ENCODE data around the gene KMT5C. TPM values are rescaled to one million over a fixed set of nuclear protein-coding genes. Genes with fewer than 3 reads are reported as not detected.
A peak's percentile ranks its signal among the peaks of the same experiment; 100 is the strongest.
"Not testable (repeated sequence)": the region's sequence is repeated elsewhere in the genome, so short reads cannot be mapped to it uniquely, and the experiment has no call there.

The KMT5C gene
- total and polyA plus RNA-seq, 2 donors, result 9.3 to 10.2 TPM

DNA sequence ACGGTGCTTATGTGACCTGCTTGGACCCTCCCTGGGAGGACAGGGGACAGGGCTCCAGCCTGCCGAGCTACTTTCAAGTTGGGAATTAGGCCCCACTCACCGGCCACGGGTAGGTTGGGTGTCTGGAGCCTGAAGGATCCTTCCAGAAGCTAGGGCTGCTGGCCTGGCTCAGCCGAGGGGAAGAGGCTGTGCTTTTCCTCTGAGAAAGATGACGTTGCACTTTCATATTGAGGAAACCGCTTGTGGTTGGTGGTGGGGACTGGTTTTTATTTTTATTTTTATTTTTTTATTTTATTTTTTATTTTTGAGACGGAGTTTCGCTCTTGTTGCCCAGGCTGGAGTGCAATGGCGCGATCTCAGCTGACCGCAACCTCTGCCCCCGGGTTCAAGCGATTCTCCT is 14.5 kb upstream of the KMT5C start, which contains the start of gene TMEM150B:
TMEM150B (minus strand) TSS at position 170 of the 400 bp plus-strand sequence. CDS start 4,305 bp downstream, outside the sequence.
- 77% methylated on average over 14 of the region's 14 CpGs for WGBS
- no peak for DNase-seq (ENCODE audit: extremely low spot score)
- no peaks in the 10 kb centered on the region for H3K36me3 ChIP-seq (ENCODE audit: insufficient read depth)
- no peak within 1 kb of the TSS for H3K27ac ChIP-seq (ENCODE audit: low read depth)
- H3K4me3 ChIP-seq (ENCODE audit: low read depth, low read length), result no peak within 1 kb of the TSS
- H3K4me1 ChIP-seq (ENCODE audit: insufficient read depth), result no peaks in the 10 kb centered on the region

DNA sequence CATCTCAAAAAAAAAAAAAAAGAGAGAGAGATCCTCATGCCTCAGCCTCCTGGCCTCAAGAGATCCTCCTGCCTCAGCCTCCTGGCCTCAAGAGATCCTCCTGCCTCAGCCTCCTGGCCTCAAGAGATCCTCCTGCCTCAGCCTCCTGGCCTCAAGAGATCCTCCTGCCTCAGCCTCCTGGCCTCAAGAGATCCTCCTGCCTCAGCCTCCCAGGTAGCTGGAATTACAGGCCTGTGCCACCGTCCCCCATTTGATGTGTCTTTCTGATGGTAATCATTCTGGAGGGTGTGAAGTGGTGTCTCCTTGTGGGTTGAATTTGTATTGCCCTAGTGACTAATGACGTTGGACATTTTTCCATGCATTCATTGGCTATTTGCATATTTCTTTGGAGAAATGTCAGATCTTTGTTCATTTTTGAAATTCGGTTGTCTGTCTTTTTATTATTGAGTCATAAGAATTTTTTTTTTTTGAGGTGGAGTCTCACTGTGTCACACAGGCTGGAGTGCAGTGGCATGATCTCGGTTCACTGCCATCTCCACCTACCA is 10.8 kb upstream of the KMT5C start:
- not testable (repeated sequence) for H3K27ac ChIP-seq (ENCODE audit: low read depth); H3K4me3 ChIP-seq (ENCODE audit: low read depth, low read length); H3K36me3 ChIP-seq (ENCODE audit: insufficient read depth); H3K4me1 ChIP-seq (ENCODE audit: insufficient read depth); DNase-seq (ENCODE audit: extremely low spot score)
- WGBS, result 82% methylated on average over 4 of the region's 4 CpGs

DNA sequence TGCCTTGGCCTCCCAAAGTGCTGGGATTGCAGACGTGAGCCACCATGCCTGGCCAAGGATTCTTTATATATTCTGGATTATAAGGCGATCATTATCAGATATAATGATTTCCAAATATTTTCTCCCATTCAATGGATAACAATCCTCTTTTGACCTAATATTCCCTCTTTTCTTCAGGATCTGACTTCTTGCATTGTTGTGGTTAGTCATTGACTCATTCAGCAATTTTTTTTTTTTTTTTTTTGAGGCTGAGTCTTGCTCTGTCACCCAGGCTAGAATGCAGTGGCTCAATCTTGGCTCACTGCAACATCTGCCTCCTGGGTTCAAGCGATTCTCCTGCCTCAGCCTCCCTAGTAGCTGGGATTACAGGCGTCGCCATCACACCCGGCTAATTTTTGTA is 9.9 kb upstream of the KMT5C start:
- DNase-seq (ENCODE audit: extremely low spot score); H3K27ac ChIP-seq (ENCODE audit: low read depth); H3K4me1 ChIP-seq (ENCODE audit: insufficient read depth); H3K4me3 ChIP-seq (ENCODE audit: low read depth, low read length); H3K36me3 ChIP-seq (ENCODE audit: insufficient read depth): not testable (repeated sequence)
- WGBS, result 85% methylated on average over 6 of the region's 6 CpGs

DNA sequence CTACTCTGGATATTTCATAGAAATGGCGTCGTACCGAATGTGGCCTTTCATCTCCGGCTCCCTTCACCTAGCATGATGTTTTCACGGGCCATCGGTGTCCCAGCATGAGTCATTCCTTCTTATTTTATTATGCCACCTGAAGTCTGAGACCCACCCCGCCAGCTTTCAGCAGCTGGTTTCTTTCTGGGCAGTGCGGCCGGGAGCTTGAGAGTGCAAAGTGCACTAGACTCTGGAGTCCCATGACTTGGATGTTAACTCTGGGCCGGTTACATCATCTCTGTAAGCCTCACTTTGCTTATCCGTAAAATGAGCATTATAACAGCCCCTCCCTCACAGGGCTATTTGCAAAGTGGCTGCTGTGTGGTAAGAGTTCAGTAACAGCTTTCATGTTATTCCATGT is 5.8 kb upstream of the KMT5C start:
- no peaks in the 10 kb centered on the region for H3K36me3 ChIP-seq (ENCODE audit: insufficient read depth)
- no peak for DNase-seq (ENCODE audit: extremely low spot score)
- H3K27ac ChIP-seq (ENCODE audit: low read depth), result no peak overlapping the region
- no peaks in the 10 kb centered on the region for H3K4me1 ChIP-seq (ENCODE audit: insufficient read depth)
- 70% methylated on average over 11 of the region's 11 CpGs for WGBS
- H3K4me3 ChIP-seq (ENCODE audit: low read depth, low read length), result no peak overlapping the region

DNA sequence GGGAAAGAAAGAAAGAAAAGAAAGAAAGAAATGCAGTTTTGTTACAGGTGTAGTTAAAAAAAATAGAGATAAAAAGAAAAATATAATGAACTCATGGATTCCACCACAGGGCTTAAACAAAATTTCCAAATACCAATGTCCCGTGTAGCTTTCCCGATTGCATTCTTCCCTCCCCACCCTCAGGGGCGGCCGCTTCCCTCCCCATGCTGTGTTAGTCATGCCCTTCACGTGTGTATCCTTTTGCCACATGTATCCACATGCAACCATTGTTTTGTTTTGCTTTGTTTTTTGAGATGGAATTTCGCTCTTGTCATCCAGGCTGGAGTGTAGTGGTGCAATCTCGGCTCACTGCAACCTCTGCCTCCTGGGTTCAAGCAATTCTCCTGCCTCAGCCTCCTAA is 3.6 kb upstream of the KMT5C start:
- WGBS, result 75% methylated on average over 7 of the region's 7 CpGs
- Histone ChIP-seq H3K4me1 (ENCODE audit: insufficient read depth) (no peaks in the 10 kb centered on the region), H3K36me3 (ENCODE audit: insufficient read depth) (no peaks in the 10 kb centered on the region), H3K27ac (ENCODE audit: low read depth) (no peak overlapping the region), H3K4me3 (ENCODE audit: low read depth, low read length) (no peak overlapping the region)
- no peak for DNase-seq (ENCODE audit: extremely low spot score)

DNA sequence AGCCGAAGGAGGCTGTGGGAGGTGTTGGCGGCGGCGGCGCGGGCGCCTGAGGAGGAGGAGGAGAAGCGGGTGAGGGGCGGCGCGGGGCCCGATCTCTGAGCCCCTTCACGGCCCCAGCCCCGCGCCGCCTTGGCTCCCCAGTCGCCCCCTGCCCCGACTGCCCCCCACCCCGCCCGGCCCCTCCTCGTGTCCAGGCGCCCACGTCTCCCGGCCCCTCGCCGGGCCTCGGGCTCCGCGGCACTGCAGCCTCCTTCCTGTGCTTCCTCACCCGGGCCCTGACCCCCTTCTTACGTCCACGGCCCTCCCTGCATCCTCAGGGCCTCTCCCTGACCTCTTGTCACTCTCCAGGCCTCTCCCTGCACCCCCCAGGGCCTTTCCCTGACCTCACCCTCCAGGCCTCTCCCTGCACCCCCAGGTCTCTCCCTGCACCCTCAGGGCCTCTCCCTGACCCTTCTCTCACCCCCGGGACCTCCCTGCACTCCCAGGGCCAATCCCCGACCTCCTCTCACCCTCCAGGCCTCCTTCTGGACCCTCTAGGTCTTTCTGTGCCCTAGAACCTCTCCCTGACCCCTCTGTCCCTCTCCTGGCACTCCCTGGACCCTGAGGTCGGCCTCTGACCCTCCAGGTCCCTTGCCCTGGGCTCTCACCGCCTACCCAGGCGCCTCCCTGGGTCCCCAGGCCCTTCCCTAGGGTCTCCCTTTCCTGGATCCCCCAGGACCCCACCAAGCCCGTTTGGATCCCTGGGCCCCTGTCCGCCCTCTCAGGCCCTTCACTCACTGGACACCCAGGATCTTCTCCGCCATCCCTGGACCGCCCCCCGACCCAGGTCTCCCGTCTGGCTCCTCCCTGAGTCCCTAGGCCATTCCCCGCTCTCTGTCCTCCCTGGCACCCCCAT is 460 bp downstream of the KMT5C start:
- 4% methylated on average over 44 of the region's 44 CpGs for WGBS
- DNase-seq (ENCODE audit: extremely low spot score), result no peak
- peak overlapping the region; percentile 75 for H3K4me3 ChIP-seq (ENCODE audit: low read depth, low read length)
- H3K36me3 ChIP-seq (ENCODE audit: insufficient read depth), result no peaks in the 10 kb centered on the region
- no peak overlapping the region for H3K27ac ChIP-seq (ENCODE audit: low read depth)
- no peaks in the 10 kb centered on the region for H3K4me1 ChIP-seq (ENCODE audit: insufficient read depth)

DNA sequence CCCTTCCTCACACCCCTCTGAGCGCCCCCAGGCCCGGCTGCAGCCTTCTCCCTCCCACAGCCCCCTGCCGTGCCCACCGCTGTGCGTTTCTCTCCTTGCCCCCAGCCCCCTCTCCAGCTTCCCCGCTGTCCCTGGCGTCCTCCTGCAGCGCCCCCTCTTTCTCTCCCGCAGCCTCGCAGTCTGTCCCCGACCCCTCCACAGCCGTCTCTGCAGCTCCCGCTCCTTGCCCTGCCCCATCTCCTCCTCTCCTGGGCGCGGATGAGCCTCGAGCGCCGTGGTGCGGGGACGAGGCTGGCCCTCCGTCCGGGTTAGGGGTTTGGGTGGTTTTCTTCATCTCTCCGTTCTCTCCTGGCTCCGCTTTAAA is 1.1 kb downstream of the KMT5C start:
- DNase-seq (ENCODE audit: extremely low spot score), result no peak
- Histone ChIP-seq H3K27ac (ENCODE audit: low read depth) (no peak overlapping the region), H3K36me3 (ENCODE audit: insufficient read depth) (no peaks in the 10 kb centered on the region), H3K4me3 (ENCODE audit: low read depth, low read length) (peak overlapping the region; percentile 75), H3K4me1 (ENCODE audit: insufficient read depth) (no peaks in the 10 kb centered on the region)
- 2% methylated on average over 24 of the region's 24 CpGs for WGBS

DNA sequence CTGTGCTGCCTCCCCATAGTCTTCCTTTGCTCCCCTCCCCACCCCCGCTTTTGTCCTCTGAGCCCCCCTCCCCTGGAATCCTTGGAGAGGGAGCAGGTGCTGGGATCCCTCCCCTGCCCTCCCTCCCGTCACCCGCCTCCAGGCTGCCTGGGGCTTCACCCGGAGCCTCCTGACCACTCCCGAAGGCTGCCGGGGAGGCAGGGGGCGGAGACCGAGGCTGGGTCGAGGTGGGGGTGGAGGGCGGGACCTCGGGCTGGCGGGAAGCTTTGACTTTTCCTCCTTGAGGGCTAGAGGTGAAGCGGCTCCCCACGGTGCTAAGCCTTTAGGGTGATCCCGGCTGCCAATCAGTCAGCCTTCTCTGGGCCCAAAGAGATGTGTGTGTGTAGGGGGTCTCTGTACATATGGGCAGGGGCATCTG is 1.5 kb downstream of the KMT5C start:
- WGBS, result 3% methylated on average over 15 of the region's 15 CpGs
- Histone ChIP-seq H3K36me3 (ENCODE audit: insufficient read depth) (no peaks in the 10 kb centered on the region), H3K4me1 (ENCODE audit: insufficient read depth) (no peaks in the 10 kb centered on the region), H3K27ac (ENCODE audit: low read depth) (no peak overlapping the region), H3K4me3 (ENCODE audit: low read depth, low read length) (peak overlapping the region; percentile 75)
- DNase-seq (ENCODE audit: extremely low spot score), result no peak

DNA sequence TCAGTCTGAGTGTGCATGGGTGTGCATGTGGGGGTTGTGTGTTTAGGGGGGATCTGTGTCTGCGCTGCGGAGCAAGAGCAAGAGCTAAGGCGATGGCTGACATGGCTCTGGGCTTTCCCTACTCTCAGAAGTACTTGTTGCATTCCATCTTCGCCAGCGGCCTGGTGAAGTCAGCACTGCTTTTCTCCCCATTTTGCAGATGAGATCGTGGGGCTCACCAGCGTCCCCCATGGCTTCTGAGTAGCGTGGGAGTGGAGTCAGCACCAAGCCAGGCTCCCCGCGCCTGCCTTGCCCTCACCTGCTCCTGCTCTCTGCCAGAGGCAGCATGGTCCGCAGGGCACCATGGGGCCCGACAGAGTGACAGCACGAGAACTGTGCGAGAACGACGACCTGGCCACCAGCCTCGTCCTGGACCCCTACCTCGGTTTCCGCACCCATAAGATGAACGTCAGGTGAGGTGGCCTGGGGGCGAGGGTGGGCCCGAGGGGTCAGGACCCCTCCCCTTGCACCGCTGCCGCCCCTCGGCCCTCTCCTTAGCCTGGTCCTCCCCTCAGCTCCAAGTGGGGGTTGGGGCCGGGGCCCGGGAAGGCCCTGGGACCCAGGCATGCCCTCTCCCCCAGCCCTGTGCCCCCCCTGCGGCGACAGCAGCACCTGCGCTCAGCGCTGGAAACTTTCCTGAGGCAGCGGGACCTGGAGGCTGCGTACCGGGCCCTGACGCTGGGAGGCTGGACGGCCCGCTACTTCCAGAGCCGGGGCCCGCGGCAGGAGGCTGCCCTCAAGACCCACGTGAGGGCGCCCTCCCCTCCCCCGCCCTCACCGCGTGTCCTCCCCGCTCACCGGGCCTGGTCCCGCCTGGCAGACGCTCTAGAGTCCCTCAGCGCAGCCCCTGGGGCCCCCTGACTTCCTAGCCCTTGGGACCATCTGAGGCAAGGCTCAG is 2.2 kb downstream of the KMT5C start:
- Histone ChIP-seq H3K36me3 (ENCODE audit: insufficient read depth) (no peaks in the 10 kb centered on the region), H3K27ac (ENCODE audit: low read depth) (no peak overlapping the region), H3K4me3 (ENCODE audit: low read depth, low read length) (no peak overlapping the region), H3K4me1 (ENCODE audit: insufficient read depth) (no peaks in the 10 kb centered on the region)
- no peak for DNase-seq (ENCODE audit: extremely low spot score)
- 82% methylated on average over 50 of the region's 50 CpGs for WGBS

DNA sequence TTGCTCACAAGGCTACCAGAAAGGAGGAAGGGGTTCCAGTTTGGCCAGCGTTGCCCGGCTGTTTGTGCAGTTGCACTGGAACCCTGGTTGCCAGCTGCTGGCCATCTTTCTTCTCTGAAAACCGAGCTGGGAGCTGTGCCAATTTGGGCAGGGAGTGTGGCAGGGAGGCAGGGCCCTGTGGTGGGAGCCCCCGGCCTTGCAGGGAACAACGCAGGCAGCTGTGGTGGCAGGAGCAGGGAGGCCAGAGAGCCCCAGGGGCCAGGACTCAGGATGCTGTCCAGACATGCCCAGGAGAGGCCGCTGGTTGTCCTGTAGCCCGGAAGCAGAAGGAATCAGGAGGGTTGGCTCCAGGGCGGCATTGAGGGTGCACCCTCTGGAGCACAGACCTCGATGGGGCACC is 4.8 kb downstream of the KMT5C start:
- Histone ChIP-seq H3K36me3 (ENCODE audit: insufficient read depth) (no peaks in the 10 kb centered on the region), H3K4me3 (ENCODE audit: low read depth, low read length) (no peak overlapping the region), H3K4me1 (ENCODE audit: insufficient read depth) (no peaks in the 10 kb centered on the region), H3K27ac (ENCODE audit: low read depth) (no peak overlapping the region)
- WGBS, result 77% methylated on average over 9 of the region's 9 CpGs
- DNase-seq (ENCODE audit: extremely low spot score), result no peak

DNA sequence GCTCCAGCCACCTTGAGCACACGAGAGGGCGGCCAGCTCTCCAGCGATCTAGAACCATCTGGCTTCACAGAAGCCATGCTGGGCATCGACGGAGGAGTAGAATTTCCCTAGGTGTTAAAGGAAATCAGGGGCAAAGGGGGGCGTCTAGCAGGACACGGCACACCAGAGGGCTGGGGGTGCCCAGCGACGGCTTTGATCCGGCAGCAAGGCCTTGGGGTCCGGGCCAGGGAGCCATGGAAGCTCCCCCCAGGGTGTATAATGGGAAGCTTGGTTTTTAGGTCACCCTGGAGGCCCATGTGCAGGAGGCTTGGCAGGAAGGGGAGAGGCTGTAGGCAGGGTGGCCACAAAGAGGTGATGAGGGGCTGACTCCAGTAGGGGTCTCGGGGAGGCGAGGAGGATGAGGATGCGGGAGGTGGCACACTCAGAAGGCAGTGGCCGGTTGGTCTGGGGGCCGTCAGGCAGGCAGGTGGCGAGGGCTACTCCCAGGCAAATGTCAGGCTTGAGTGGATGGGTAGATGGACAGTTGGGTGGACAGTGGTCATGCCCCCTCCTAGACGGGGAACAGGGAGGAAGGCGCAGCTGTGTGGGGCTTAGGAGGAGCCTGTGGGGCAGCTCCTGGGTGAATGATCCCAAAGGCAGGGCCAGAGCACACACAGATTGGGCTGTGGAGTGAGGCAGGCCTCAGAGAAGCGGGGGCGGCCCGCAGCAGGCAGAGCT is 5.6 kb downstream of the KMT5C start:
- no peaks in the 10 kb centered on the region for H3K4me1 ChIP-seq (ENCODE audit: insufficient read depth)
- no peak for DNase-seq (ENCODE audit: extremely low spot score)
- H3K4me3 ChIP-seq (ENCODE audit: low read depth, low read length), result no peak overlapping the region
- no peak overlapping the region for H3K27ac ChIP-seq (ENCODE audit: low read depth)
- no peaks in the 10 kb centered on the region for H3K36me3 ChIP-seq (ENCODE audit: insufficient read depth)
- 88% methylated on average over 22 of the region's 22 CpGs for WGBS

DNA sequence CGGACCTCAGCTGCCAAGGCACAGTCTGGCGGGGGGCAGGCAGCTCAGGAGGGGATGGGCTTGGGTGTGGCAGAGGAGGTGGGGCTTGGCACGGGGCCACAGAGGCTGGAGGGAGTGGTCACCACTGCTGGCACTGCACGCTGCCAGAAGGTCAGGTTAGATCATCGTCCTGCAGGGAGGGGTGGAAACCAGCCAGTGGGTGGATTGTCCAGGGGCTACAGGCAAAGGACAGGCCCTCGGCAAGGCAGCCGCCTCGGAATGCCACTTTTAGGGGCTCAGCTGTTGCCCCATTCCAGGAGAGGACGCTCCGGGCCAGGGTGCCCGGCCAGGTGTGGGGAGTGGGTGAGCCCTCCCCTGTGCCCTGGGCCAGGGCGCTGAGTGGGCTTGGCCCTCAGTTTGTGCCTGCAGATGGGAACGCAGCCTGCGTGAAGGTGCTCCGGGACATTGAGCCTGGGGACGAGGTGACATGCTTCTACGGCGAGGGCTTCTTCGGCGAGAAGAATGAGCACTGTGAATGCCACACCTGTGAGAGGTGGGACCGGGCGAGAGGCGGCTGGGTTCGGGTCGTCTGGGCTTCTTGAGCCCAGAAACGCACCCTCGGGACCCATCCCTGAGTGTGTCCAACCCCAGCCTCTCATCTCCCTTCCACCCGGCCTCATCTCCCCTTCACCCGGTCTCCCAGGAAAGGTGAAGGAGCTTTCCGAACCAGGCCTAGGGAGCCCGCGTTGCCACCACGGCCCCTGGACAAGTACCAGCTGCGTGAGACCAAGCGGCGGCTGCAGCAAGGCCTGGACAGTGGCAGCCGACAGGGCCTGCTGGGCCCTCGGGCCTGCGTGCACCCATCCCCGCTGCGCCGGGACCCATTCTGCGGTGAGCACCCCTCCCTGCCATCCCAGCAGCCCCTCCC is 6.4 kb downstream of the KMT5C start:
- WGBS, result 81% methylated on average over 43 of the region's 43 CpGs
- Histone ChIP-seq H3K36me3 (ENCODE audit: insufficient read depth) (no peaks in the 10 kb centered on the region), H3K4me1 (ENCODE audit: insufficient read depth) (no peaks in the 10 kb centered on the region), H3K4me3 (ENCODE audit: low read depth, low read length) (no peak overlapping the region), H3K27ac (ENCODE audit: low read depth) (no peak overlapping the region)
- no peak for DNase-seq (ENCODE audit: extremely low spot score)
